ENCODE results near the gene PRAC1. TPM values are rescaled to one million over a fixed set of nuclear protein-coding genes. Genes with fewer than 3 reads are reported as not detected.
A peak's percentile ranks its signal among the peaks of the same experiment; 100 is the strongest.

The PRAC1 gene
- total RNA-seq, 1 experiment from 2014 or later = 60.8 TPM

- ATAC-seq (peak; percentile 63), DNase-seq (ENCODE audit: low spot score) (no peak)
- TF ChIP-seq ZNF423 (CRISPR knock-in tag; IDR thresholded peaks at IDR 0.05) (peak; percentile 82), ZNF512 (CRISPR knock-in tag; IDR thresholded peaks at IDR 0.05; ENCODE audit: borderline replicate concordance) (no peak)
- ChIA-PET CTCF (interaction anchor here (0.6 to 9.3 kb wide), 7 partner anchors 9 to 154 kb away, joined by 3 to 70 read pairs (median 5); partner anchors contain the start of genes PRAC1 and PRAC2), POLR2A (no interaction called here)
- Mint-ChIP-seq H3K4me1 (peaks cover 31% of the 10 kb centered on the region), H3K27ac (no peak overlapping the region), H3K9me3 (no peaks in the 10 kb centered on the region), H3K36me3 (no peaks in the 10 kb centered on the region), H3K27me3 (ENCODE audit: low read depth) (peaks cover 100% of the 10 kb centered on the region), H3K4me3 (peak overlapping the region; percentile 65)
Observed at GRCh38 chr17:48732688-48733629, 10.6 kb upstream of the PRAC1 start.

GRCh38 chr17:48731355-48731754, 9.0 kb upstream of the PRAC1 start:
- Mint-ChIP-seq H3K27ac (no peak overlapping the region), H3K27me3 (ENCODE audit: low read depth) (peaks cover 100% of the 10 kb centered on the region), H3K36me3 (no peaks in the 10 kb centered on the region), H3K9me3 (no peaks in the 10 kb centered on the region), H3K4me3 (no peak overlapping the region), H3K4me1 (peaks cover 31% of the 10 kb centered on the region)
- ATAC-seq = no peak
- ChIA-PET POLR2A (interaction anchor here (0.6 kb wide), 1 partner anchor 35 kb away, joined by 3 read pairs; no protein-coding TSS in a partner anchor), CTCF (interaction anchor here (1.0 to 9.3 kb wide), 7 partner anchors 8 to 147 kb away, joined by 3 to 70 read pairs (median 6); partner anchors contain the start of genes PRAC1 and PRAC2)
- no peak for TF ChIP-seq HMGA2 (CRISPR knock-in tag; IDR thresholded peaks at IDR 0.05)
- TF ChIP-seq ATF2 (CRISPR knock-in tag; IDR thresholded peaks at IDR 0.05; ENCODE audit: borderline replicate concordance, low read depth) = no peak
- TF ChIP-seq FOXP4 (CRISPR knock-in tag; IDR thresholded peaks at IDR 0.05) = no peak
- TF ChIP-seq ZNF532 (CRISPR knock-in tag; IDR thresholded peaks at IDR 0.05; ENCODE audit: borderline replicate concordance) = no peak
- TF ChIP-seq ZSCAN18 (CRISPR knock-in tag; IDR thresholded peaks at IDR 0.05) = no peak
- TF ChIP-seq RELA (CRISPR knock-in tag; IDR thresholded peaks at IDR 0.05; ENCODE audit: borderline replicate concordance) = no peak
- no peak for TF ChIP-seq PREB (CRISPR knock-in tag; IDR thresholded peaks at IDR 0.05; ENCODE audit: borderline replicate concordance)
- no peak for TF ChIP-seq RORB (CRISPR knock-in tag; IDR thresholded peaks at IDR 0.05)
- no peak for TF ChIP-seq NR2C2 (CRISPR knock-in tag; IDR thresholded peaks at IDR 0.05)
- DNase-seq (ENCODE audit: low spot score) = no peak
